ENCODE measurements around the gene GIGYF2. TPM values are rescaled to one million over a fixed set of nuclear protein-coding genes. Genes with fewer than 3 reads are reported as not detected.

GIGYF2 gene
- total RNA-seq, 2 experiments from 2014 or later = 50.5 to 60.9 TPM

DNA sequence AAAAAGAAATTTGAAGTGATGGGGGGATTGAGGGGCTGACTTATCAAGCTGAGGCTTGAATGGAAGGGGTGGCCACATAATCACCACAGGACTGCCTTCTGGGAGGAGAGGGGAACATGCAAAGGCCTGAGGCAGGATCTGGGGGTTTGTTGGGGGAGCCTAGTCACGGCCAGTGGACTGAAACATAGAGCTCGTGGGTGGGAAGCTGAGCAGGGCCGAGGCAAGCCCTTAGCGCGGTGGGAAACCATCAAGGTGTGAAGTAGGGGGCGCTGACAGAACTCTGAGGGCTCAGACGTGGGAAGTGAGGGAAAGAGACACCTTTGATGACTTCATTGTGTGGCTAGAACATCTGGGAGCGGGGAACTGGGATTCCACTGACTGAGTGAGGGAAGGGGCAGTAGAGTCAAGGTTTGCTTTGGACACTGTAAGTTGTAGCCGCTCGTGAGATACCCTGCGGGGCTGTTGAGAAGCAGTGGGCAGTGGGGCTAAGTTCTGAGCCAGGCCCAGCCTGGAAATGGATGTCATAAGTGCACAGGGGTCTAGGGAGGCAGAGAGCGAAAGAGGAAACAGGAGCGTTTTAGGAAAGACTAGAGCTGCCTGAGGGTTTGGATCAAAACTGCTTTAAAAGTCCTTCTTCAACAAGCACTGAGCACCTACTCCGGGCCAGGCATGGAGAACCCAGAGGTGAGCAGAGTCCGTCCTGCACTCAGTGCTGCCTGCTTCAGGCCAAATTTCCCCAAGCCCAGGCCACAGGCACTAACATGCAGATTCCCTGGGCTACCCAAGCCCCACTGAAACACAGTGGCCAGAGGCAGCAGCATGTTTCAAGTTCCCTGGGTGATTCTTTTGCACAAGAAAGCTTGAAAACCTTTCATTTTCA lies 172.2 kb downstream of the GIGYF2 start:
- no peaks in the 10 kb centered on the region for H3K79me2 ChIP-seq (ENCODE audit: insufficient read depth, low read depth, low read length)
- ChIA-PET CTCF (ENCODE audit: unreplicated experiment) (no interaction called here), POLR2A (interaction anchor here (0.6 to 1.0 kb wide), 3 partner anchors 16 to 355 kb away, joined by 3 to 6 read pairs (median 3); no protein-coding TSS in a partner anchor)
- no peaks in the 10 kb centered on the region for H3K4me1 ChIP-seq (ENCODE audit: insufficient read depth, low read length, poor library complexity, severe bottlenecking)
- no peak overlapping the region for H3K4me2 ChIP-seq (ENCODE audit: low read length)
- no peak for DNase-seq (ENCODE audit: low spot score)
- H2AFZ ChIP-seq (ENCODE audit: low read length) = no peak overlapping the region
- H3K9me2 ChIP-seq (ENCODE audit: insufficient read depth, low read length) = no peaks in the 10 kb centered on the region
- H3K36me3 ChIP-seq (ENCODE audit: insufficient read depth, low read length) = no peaks in the 10 kb centered on the region
- no TSS peak for BruUV-seq (replicated peaks)
- intact Hi-C loops (cut with micrococcal nuclease; ENCODE audit: unreplicated experiment) = no loop called here
- H3K4me3 ChIP-seq (ENCODE audit: low read depth, low read length, poor library complexity, severe bottlenecking) = no peak overlapping the region
- H3K9me3 ChIP-seq (ENCODE audit: low read length) = no peaks in the 10 kb centered on the region
- no peak overlapping the region for H3K27ac ChIP-seq (ENCODE audit: low read depth, low read length, poor library complexity, severe bottlenecking)
- no peaks in the 10 kb centered on the region for H4K20me1 ChIP-seq (ENCODE audit: insufficient read depth, low read length)
- no peak for TF ChIP-seq EZH2phosphoT487 (IDR thresholded peaks at IDR 0.05; ENCODE audit: borderline replicate concordance, low read depth, low read length)
- no peak for TF ChIP-seq CTCF (conservative IDR thresholded peaks at IDR 0.05; ENCODE audit: low read length)

DNA sequence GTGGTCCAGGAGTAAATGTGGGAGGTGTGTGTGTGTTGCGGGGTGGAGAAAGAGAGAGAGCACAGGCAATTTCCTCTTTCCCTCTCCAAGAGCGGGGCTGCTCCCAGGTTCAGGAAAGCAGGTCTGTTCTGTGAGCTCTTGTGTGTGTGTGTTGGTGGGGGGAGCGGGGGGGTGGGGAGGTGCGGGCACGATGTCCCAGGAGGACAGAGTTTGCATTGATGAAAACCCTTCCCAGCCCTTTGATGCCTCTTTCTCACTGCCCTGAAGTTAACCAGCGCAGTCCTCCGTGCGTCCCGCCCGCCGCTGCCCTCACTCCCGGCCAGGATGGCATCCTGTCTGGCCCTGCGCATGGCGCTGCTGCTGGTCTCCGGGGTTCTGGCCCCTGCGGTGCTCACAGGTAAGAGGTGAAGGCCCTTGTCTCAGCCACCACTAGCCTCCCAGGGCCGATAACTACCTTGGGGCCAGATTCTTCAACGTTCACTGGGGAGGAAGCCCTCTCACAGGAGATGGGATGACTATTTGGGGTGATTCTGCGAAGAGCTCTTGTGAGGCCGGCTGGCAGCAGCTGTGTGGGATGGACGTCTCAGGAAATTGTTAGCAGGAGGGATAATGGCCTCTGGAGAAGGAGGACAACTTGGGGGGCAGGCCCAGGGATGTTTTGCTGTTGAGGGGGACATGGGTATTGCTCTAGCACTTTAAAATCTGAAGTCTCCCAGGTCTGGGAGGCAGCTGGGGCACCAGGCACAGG lies 173.1 kb downstream of the GIGYF2 start, which contains the start of gene SNORC:
Gene SNORC, plus strand, starts transcription at position 247 of the 748 bp plus-strand sequence. Its CDS starts 78 bp downstream, at position 325.
- H3K79me2 ChIP-seq (ENCODE audit: insufficient read depth, low read depth, low read length) = no peaks in the 10 kb centered on the region
- H3K27ac ChIP-seq (ENCODE audit: low read depth, low read length, poor library complexity, severe bottlenecking) = no peak within 1 kb of the TSS
- H2AFZ ChIP-seq (ENCODE audit: low read length) = no peak within 1 kb of the TSS
- BruUV-seq (replicated peaks) = no TSS peak
- POLR2A ChIA-PET = interaction anchor here (0.5 to 1.0 kb wide), 2 partner anchors 354 to 783 kb away, joined by 3 to 4 read pairs; no protein-coding TSS in a partner anchor
- intact Hi-C loops (cut with micrococcal nuclease; ENCODE audit: unreplicated experiment) = no loop called here
- TF ChIP-seq CTCF (conservative IDR thresholded peaks at IDR 0.05; ENCODE audit: low read length) = no peak
- TF ChIP-seq EZH2phosphoT487 (IDR thresholded peaks at IDR 0.05; ENCODE audit: borderline replicate concordance, low read depth, low read length) = no peak
- no peak for DNase-seq (ENCODE audit: low spot score)
- no peak within 1 kb of the TSS for H3K4me2 ChIP-seq (ENCODE audit: low read length)
- CTCF ChIA-PET (ENCODE audit: unreplicated experiment) = no interaction called here
- no peaks in the 10 kb centered on the region for H4K20me1 ChIP-seq (ENCODE audit: insufficient read depth, low read length)
- H3K4me1 ChIP-seq (ENCODE audit: insufficient read depth, low read length, poor library complexity, severe bottlenecking) = no peaks in the 10 kb centered on the region
- H3K4me3 ChIP-seq (ENCODE audit: low read depth, low read length, poor library complexity, severe bottlenecking) = no peak within 1 kb of the TSS
- H3K9me2 ChIP-seq (ENCODE audit: insufficient read depth, low read length) = no peaks in the 10 kb centered on the region
- H3K36me3 ChIP-seq (ENCODE audit: insufficient read depth, low read length) = no peaks in the 10 kb centered on the region
- no peaks in the 10 kb centered on the region for H3K9me3 ChIP-seq (ENCODE audit: low read length)
